GM12892 (cell line): ENCODE data around the gene GPC5.

Source experiments
- POLR2A ChIP-seq: IDR thresholded peaks from 2 replicates; pipeline ENCODE4 v1.6.1; 2011; ENCODE audit warnings: low read depth, low read length, control low read depth
- POLR2AphosphoS5 ChIP-seq: IDR thresholded peaks from 2 replicates; pipeline ENCODE4 v1.6.1; 2011; ENCODE audit warnings: low read depth, low read length, control low read depth
- TAF1 ChIP-seq: IDR thresholded peaks from 2 replicates; pipeline ENCODE4 v1.6.1; 2011; ENCODE audit warnings: low read depth, mild to moderate bottlenecking, control low read depth, low read length, borderline replicate concordance

DNA sequence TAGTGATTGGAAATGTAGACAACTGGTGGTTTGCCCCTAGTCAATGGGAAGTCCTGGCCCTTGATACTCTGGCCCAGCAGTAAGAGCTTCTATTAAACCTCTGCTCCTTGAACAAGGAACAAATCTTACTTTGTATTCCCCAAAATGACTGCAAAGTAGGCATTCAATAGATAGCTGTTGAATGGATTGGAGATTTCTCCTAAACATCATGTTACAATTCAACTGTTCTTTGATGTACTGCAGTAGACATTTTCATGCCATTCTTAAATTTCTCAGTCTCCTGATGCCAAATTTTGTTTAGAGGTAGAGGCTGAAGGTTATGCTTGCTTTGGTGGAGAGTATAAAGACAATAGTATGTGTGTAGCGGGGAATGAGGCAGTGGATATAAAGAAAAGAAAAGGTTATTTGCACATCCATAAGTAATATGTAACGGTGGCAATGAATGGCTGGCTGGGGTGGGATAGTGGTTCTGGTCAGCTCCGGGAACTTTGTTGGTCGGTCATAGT, 38.1 kb upstream of the GPC5 start:
- TF ChIP-seq POLR2A: no peak; the same call in 1 of the 2 replicates
- TF ChIP-seq POLR2AphosphoS5: no peak; the same call in 1 of the 2 replicates
- TF ChIP-seq TAF1: no peak
